Gastrocnemius medialis (tissue), 4 donors: ENCODE results near the gene SLC10A7.

ENCODE experiments used
- CTCF ChIP-seq, 5 experiments: fragments of 450-650 bp in 3 of 5; fragments of 200-600 bp in 2 of 5; sonication (generic) in 2 of 5; IDR thresholded peaks in 4 of 5; conservative IDR thresholded peaks in 1 of 5; 1 replicate in 4 of 5; 2 replicates in 1 of 5; pipeline ENCODE4 v1.5.1; 2016 to 2019; ENCODE audit warnings: antibody characterized with exemption in 5 of 5, mild to moderate bottlenecking in 3 of 5, moderate library complexity in 3 of 5
- POLR2A ChIP-seq, 2 donors: fragments of 450-650 bp; IDR thresholded peaks; one replicate each; pipeline ENCODE4 v1.6.1; 2017; ENCODE audit warnings: antibody characterized with exemption in 2 of 2, mild to moderate bottlenecking in 2 of 2, moderate library complexity in 2 of 2

- TF ChIP-seq CTCF (IDR thresholded peaks at IDR 0.05 in 4 of 5, conservative IDR thresholded peaks at IDR 0.05 in 1 of 5) (no peak), POLR2A (IDR thresholded peaks at IDR 0.05) (no peak)
Measured at GRCh38 chr4:146229406-146229805, 292.3 kb downstream of the SLC10A7 start.
